IMR-90 (cell line): ENCODE results near the gene SELENOP. TPM values are rescaled to one million over a fixed set of nuclear protein-coding genes. Genes with fewer than 3 reads are reported as not detected.

Source experiments
- ATAC-seq: fragments of 200-7000 bp; cut with Tn5 transposase; 2 replicates; pipeline ENCODE4 v1.9.1; 2020; ENCODE audit warnings: low read depth, mild to moderate bottlenecking, moderate library complexity
- BruUV-seq: library from RNA; stranded (reverse); fragments of 400-500 nt; replicated peaks from 2 replicates; lab custom pipeline; 2021; lab: Mats Ljungman, UMichigan
- CTCF ChIA-PET: fragments of 300-600 bp; formaldehyde crosslinking; extraction: SDS; loops from one replicate; lab custom pipeline; 2021; ENCODE audit warnings: antibody characterized with exemption; lab: Yijun Ruan, JAX
- POLR2A ChIA-PET: fragments of 300-600 bp; sonication (Branson Sonifier 250); formaldehyde crosslinking; loops from one replicate; lab custom pipeline; 2022; ENCODE audit warnings: antibody characterized with exemption; ENCODE audit not compliant: unreplicated experiment; lab: Charles Lee
- DNase-seq: peaks from one replicate; pipeline ENCODE4 v3.0.0; 2013
- H2AFZ ChIP-seq: replicated peaks from 2 replicates; pipeline ENCODE3; 2013; ENCODE audit warnings: low read length, mild to moderate bottlenecking; ENCODE audit not compliant: poor library complexity
- H2AK5ac ChIP-seq: 2 replicates; pipeline ENCODE4 v1.6.1; 2013; ENCODE audit warnings: low read depth, low read length, inconsistent platforms
- H2AK9ac ChIP-seq: replicated peaks from 2 replicates; pipeline ENCODE3; 2013; ENCODE audit warnings: mild to moderate bottlenecking, low read depth, low read length, moderate library complexity; ENCODE audit not compliant: poor library complexity
- H2BK120ac ChIP-seq: 2 replicates; pipeline ENCODE4 v1.6.1; 2013; ENCODE audit warnings: low read depth, low read length, inconsistent platforms
- H2BK15ac ChIP-seq: 3 replicates; pipeline ENCODE4 v1.6.1; 2013; ENCODE audit warnings: low read depth, low read length, inconsistent platforms
- H2BK20ac ChIP-seq: 2 replicates; pipeline ENCODE4 v1.6.1; 2013; ENCODE audit warnings: low read depth, mild to moderate bottlenecking, inconsistent platforms, low read length, moderate library complexity
- H2BK5ac ChIP-seq: 2 replicates; pipeline ENCODE4 v1.6.1; 2013; ENCODE audit warnings: mild to moderate bottlenecking, low read depth, low read length, inconsistent platforms; ENCODE audit not compliant: poor library complexity, severe bottlenecking
- H3K14ac ChIP-seq: replicated peaks from 2 replicates; pipeline ENCODE4 v1.6.1; 2013; ENCODE audit warnings: low read depth, low read length, inconsistent platforms
- H3K18ac ChIP-seq: 2 replicates; pipeline ENCODE4 v1.6.1; 2013; ENCODE audit warnings: low read depth, low read length, control low read depth
- H3K23ac ChIP-seq: 2 replicates; pipeline ENCODE4 v1.6.1; 2013; ENCODE audit warnings: low read depth, low read length, inconsistent platforms
- H3K27ac ChIP-seq: 2 replicates; pipeline ENCODE4 v1.5.1; 2013; ENCODE audit warnings: mild to moderate bottlenecking, control low read depth, low read length; ENCODE audit not compliant: insufficient read depth
- H3K27me3 ChIP-seq: 2 replicates; pipeline ENCODE4 v1.6.1; 2013; ENCODE audit warnings: low read length; ENCODE audit not compliant: control insufficient read depth, insufficient read depth
- H3K36me3 ChIP-seq: 2 replicates; pipeline ENCODE4 v1.6.1; 2013; ENCODE audit warnings: low read length, mixed read lengths; ENCODE audit not compliant: control insufficient read depth, insufficient read depth
- H3K4ac ChIP-seq: 2 replicates; pipeline ENCODE4 v1.6.1; 2013; ENCODE audit warnings: low read depth, low read length, inconsistent platforms
- H3K4me1 ChIP-seq: 2 replicates; pipeline ENCODE4 v1.6.1; 2013; ENCODE audit warnings: low read length, mixed read lengths; ENCODE audit not compliant: control insufficient read depth, insufficient read depth
- H3K4me2 ChIP-seq: 2 replicates; pipeline ENCODE4 v1.6.1; 2013; ENCODE audit warnings: low read depth, mild to moderate bottlenecking, control low read depth, low read length, moderate library complexity
- H3K4me3 ChIP-seq: 2 replicates; pipeline ENCODE4 v1.5.1; 2013; ENCODE audit warnings: low read depth, mild to moderate bottlenecking, control low read depth, low read length, moderate library complexity; ENCODE audit not compliant: insufficient read depth
- H3K56ac ChIP-seq: 2 replicates; pipeline ENCODE4 v1.6.1; 2013; ENCODE audit warnings: low read length, inconsistent platforms; ENCODE audit not compliant: insufficient read depth; ENCODE audit errors: extremely low read depth
- H3K79me1 ChIP-seq, 2 experiments: 2 replicates each; pipeline ENCODE4 v1.6.1; 2013; ENCODE audit warnings: low read length in 2 of 2, inconsistent platforms in 1 of 2, low read depth in 1 of 2
- H3K9ac ChIP-seq: 2 replicates; pipeline ENCODE4 v1.6.1; 2013; ENCODE audit warnings: low read depth, low read length, control low read depth
- H3K9me1 ChIP-seq: 2 replicates; pipeline ENCODE4 v1.6.1; 2013; ENCODE audit warnings: low read length, inconsistent platforms; ENCODE audit not compliant: insufficient read depth
- H3K9me3 ChIP-seq: 2 replicates; pipeline ENCODE4 v1.6.1; 2013; ENCODE audit warnings: low read length; ENCODE audit not compliant: control insufficient read depth, insufficient read depth
- H4K20me1 ChIP-seq: 2 replicates; pipeline ENCODE4 v1.6.1; 2013; ENCODE audit warnings: low read length, inconsistent platforms; ENCODE audit not compliant: insufficient read depth
- H4K5ac ChIP-seq: 2 replicates; pipeline ENCODE4 v1.6.1; 2013; ENCODE audit warnings: mild to moderate bottlenecking, low read depth, low read length, control low read depth
- H4K8ac ChIP-seq, 2 experiments: 2 replicates each; pipeline ENCODE4 v1.6.1; 2013; ENCODE audit warnings: low read depth in 2 of 2, low read length in 2 of 2, control low read depth in 1 of 2, inconsistent platforms in 1 of 2
- H4K91ac ChIP-seq: 2 replicates; pipeline ENCODE4 v1.6.1; 2013; ENCODE audit warnings: low read depth, low read length, inconsistent platforms; ENCODE audit not compliant: insufficient read depth
- BHLHE40 ChIP-seq: fragments of 150-350 bp; IDR thresholded peaks from 2 replicates; pipeline ENCODE4 v1.6.1; 2016; ENCODE audit warnings: mild to moderate bottlenecking, low read depth, low read length
- CEBPB ChIP-seq: IDR thresholded peaks from 2 replicates; pipeline ENCODE4 v1.6.1; 2012; ENCODE audit warnings: low read depth, low read length, improper control_type of control experiment
- CHD1 ChIP-seq: IDR thresholded peaks from 2 replicates; pipeline ENCODE4 v1.6.1; 2012; ENCODE audit warnings: low read depth, low read length, improper control_type of control experiment
- ELK1 ChIP-seq: fragments of 150-350 bp; IDR thresholded peaks from 2 replicates; pipeline ENCODE4 v1.6.1; 2016; ENCODE audit warnings: low read depth, mild to moderate bottlenecking, low read length, moderate library complexity, borderline replicate concordance
- FOS ChIP-seq: fragments of 150-350 bp; IDR thresholded peaks from 2 replicates; pipeline ENCODE4 v1.6.1; 2016; ENCODE audit warnings: low read depth, low read length
- MAFK ChIP-seq: IDR thresholded peaks from 2 replicates; pipeline ENCODE4 v1.6.1; 2012; ENCODE audit warnings: low read depth, low read length, improper control_type of control experiment
- MAZ ChIP-seq: IDR thresholded peaks from 2 replicates; pipeline ENCODE4 v1.6.1; 2012; ENCODE audit warnings: low read depth, mild to moderate bottlenecking, low read length, improper control_type of control experiment, moderate library complexity, borderline replicate concordance
- MXI1 ChIP-seq: IDR thresholded peaks from 2 replicates; pipeline ENCODE4 v1.6.1; 2012; ENCODE audit warnings: low read depth, mild to moderate bottlenecking, low read length, moderate library complexity, borderline replicate concordance
- NFE2L2 ChIP-seq: fragments of 150-350 bp; IDR thresholded peaks from 2 replicates; pipeline ENCODE4 v1.6.1; 2016; ENCODE audit warnings: low read depth, mild to moderate bottlenecking, low read length
- POLR2A ChIP-seq: IDR thresholded peaks from 2 replicates; pipeline ENCODE4 v1.6.1; 2012; ENCODE audit warnings: mild to moderate bottlenecking, low read depth, low read length
- RAD21 ChIP-seq: IDR thresholded peaks from 2 replicates; pipeline ENCODE4 v1.6.1; 2012; ENCODE audit warnings: low read length, improper control_type of control experiment
- RCOR1 ChIP-seq: IDR thresholded peaks from 2 replicates; pipeline ENCODE4 v1.6.1; 2012; ENCODE audit warnings: mild to moderate bottlenecking, low read length, improper control_type of control experiment; ENCODE audit not compliant: insufficient replicate concordance
- RFX5 ChIP-seq: IDR thresholded peaks from 2 replicates; pipeline ENCODE4 v1.8.0; 2012; ENCODE audit warnings: low read depth, mild to moderate bottlenecking, low read length, moderate library complexity
- SMC3 ChIP-seq: fragments of 150-350 bp; IDR thresholded peaks from 2 replicates; pipeline ENCODE4 v1.6.1; 2016; ENCODE audit warnings: low read depth, mild to moderate bottlenecking, antibody characterized with exemption, low read length, moderate library complexity
- USF2 ChIP-seq: fragments of 150-350 bp; IDR thresholded peaks from 2 replicates; pipeline ENCODE4 v1.6.1; 2017; ENCODE audit warnings: mild to moderate bottlenecking, antibody characterized with exemption, low read length, low read depth
- WGBS, 2 experiments: methylation state at CpG; one replicate each; pipeline versions ENCODE4 v1.1.5 to v1.1.7; 2013; ENCODE audit warnings: missing lambda C conversion rate in 2 of 2; ENCODE audit not compliant: insufficient read length in 1 of 2; ENCODE audit errors: extremely low coverage in 2 of 2; 5-methylcytosine and 5-hydroxymethylcytosine counted together
- dilution Hi-C: fragments of 300-500 bp; cut with HindIII; formaldehyde crosslinking; loops from one replicate; pipeline ENCODE4 v1.14.3; 2018; ENCODE audit warnings: low sequenced_read_pairs; ENCODE audit not compliant: unreplicated experiment
- in situ Hi-C: fragments of 300-500 bp; cut with MboI; formaldehyde crosslinking; loops from 3 replicates; pipeline ENCODE4 v1.14.3; 2019; ENCODE audit warnings: low sequenced_read_pairs, inconsistent platforms, mixed read lengths
- intact Hi-C: fragments of 100-400 bp; cut with micrococcal nuclease; formaldehyde crosslinking; loops from 2 replicates; pipeline ENCODE4 v1.10.0; 2022
- polyA plus RNA-seq, 3 experiments: library from polyadenylated mRNA; depleted of rRNA; stranded (reverse); fragments of >200 nt; gene quantifications; 2 replicates each; pipeline ENCODE4 v1.2.3, GENCODE V29; 2012; ENCODE audit warnings: low replicate concordance in 1 of 3
- total RNA-seq: library from RNA; depleted of rRNA; stranded (reverse); fragments of >200 nt; gene quantifications from 2 replicates; pipeline ENCODE4 v1.2.3, GENCODE V29; 2012

Gene SELENOP
- total and polyA plus RNA-seq, 2 of the 4 experiments (the other 2 are of a cell fraction), result 0.55 to 1.1 TPM

DNA sequence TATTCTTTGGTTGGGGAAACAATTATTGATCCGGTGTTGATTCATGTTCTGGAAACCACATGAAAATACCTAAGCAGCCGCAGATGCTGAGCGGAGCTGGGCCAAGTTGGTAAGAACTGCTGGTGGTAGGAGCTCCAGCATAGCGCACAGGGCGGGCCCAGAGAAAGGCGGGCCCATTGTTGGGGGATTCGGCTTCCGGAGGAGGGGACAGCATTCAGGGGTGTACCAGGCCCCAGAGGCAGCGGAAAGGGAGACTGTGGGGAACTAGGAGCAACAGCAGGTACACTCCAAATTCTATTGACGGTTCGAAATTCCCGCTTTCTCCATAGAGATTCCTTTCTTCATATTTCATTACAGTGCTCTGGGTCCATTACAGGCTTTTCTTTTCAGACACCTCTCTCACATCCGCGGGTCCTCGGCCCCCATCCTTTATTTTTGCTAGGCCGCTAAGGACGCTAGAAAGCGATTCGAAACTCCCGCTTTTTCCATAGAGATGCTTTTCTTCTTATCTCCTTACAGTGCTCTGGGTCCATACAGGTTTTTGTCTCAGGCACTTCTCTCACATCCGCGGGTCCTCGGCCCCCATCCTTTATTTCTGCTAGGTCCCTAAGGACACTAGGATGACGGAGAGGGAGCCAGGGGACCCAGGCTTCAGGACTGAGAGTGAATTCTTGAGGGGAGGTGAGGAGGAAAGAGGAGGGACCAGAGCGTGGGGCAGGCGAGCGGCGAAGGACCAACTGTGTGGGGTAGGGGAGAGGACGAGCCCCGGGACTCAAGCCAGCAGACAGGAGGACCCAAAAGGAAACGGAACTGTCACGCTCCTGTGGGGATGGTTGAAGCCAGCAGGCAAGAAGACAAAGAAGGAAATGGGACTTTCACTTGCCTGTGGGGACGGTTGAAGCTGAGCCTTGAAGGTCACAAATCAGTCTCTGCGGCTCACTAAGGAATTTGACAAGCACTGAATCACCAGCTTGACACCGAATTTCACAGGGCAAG, 54.8 kb downstream of the SELENOP start, which contains the start of gene CCDC152:
TSS of gene CCDC152 (plus strand) at position 213 of the 996 bp plus-strand sequence. CDS start 2,304 bp downstream, outside the sequence.
- peak; percentile 88 for ATAC-seq
- intact Hi-C loops, result loop anchor here (5.0 kb wide), 1 partner anchor 50 kb away; no protein-coding TSS in a partner anchor
- Histone ChIP-seq H3K9me1 (no peaks in the 10 kb centered on the region), H3K23ac (no peak within 1 kb of the TSS), H2BK120ac (no peak within 1 kb of the TSS), H3K56ac (no peak within 1 kb of the TSS; the same call in 1 of the 2 replicates), H4K91ac (no peak within 1 kb of the TSS), H2AK9ac (peak within 1 kb of the TSS; percentile 31), H3K9me3 (no peaks in the 10 kb centered on the region), H3K27me3 (no peaks in the 10 kb centered on the region), H3K9ac (no peak within 1 kb of the TSS), H2BK5ac (no peak within 1 kb of the TSS), H2BK15ac (no peak within 1 kb of the TSS), H3K18ac (no peak within 1 kb of the TSS), H3K36me3 (no peaks in the 10 kb centered on the region), H4K20me1 (no peaks in the 10 kb centered on the region), H3K27ac (no peak within 1 kb of the TSS), H2BK20ac (no peak within 1 kb of the TSS), H3K14ac (no peak within 1 kb of the TSS), H3K4me2 (peak within 1 kb of the TSS; percentile 92), H3K4me1 (no peaks in the 10 kb centered on the region), H2AFZ (peak within 1 kb of the TSS; percentile 83), H2AK5ac (no peak within 1 kb of the TSS), H3K4ac (no peak within 1 kb of the TSS), H4K8ac (no peak within 1 kb of the TSS), H3K4me3 (peak within 1 kb of the TSS; percentile 33), H3K79me1 (no peaks in the 10 kb centered on the region), H4K5ac (no peak within 1 kb of the TSS)
- BruUV-seq, result no TSS peak
- peak; percentile 3 for DNase-seq
- POLR2A ChIA-PET, result no interaction called here
- in situ Hi-C loops, result loop anchor here (25.0 kb wide), 1 partner anchor 895 kb away; the partner anchor contains the start of gene OXCT1
- dilution Hi-C loops, result no loop called here
- WGBS, 2 experiments, result 28% methylated on average over 22 of the region's 35 CpGs; no CpG with 5 or more reads in 1 of the 2 experiments
- CTCF ChIA-PET, result interaction anchor here (1.6 kb wide), 1 partner anchor 11 kb away, joined by 3 read pairs; no protein-coding TSS in a partner anchor
- TF ChIP-seq SMC3 (no peak), RAD21 (no peak), BHLHE40 (no peak), MXI1 (no peak), POLR2A (no peak), NFE2L2 (no peak), USF2 (no peak), MAFK (no peak), ELK1 (no peak), CEBPB (no peak), CHD1 (no peak), MAZ (no peak), RFX5 (no peak), FOS (no peak), RCOR1 (no peak)
